T-cell (primary cell): Measurements from ENCODE around the gene TSPEAR. TPM values are rescaled to one million over a fixed set of nuclear protein-coding genes. Genes with fewer than 3 reads are reported as not detected.

Experiments
- ATAC-seq, 4 experiments: fragments of 200-7000 bp in 3 of 4; fragments of 150-1000 bp in 1 of 4; cut with Tn5 transposase; replicated peaks in 1 of 4; 1 replicate in 3 of 4; 2 replicates in 1 of 4; pipeline ENCODE4 v1.10.0; 2021; ENCODE audit warnings: moderate library complexity in 3 of 4, mild to moderate bottlenecking in 2 of 4, moderate number of reproducible peaks in 1 of 4
- CTCF ChIA-PET, 2 donors: fragments of 300-600 bp; sonication (Branson Sonifier 250); formaldehyde crosslinking; loops; one replicate each; lab custom pipeline; 2022; ENCODE audit warnings: antibody characterized with exemption in 2 of 2; lab: Charles Lee
- POLR2A ChIA-PET, 2 donors: fragments of 300-600 bp; sonication (Branson Sonifier 250); formaldehyde crosslinking; loops; one replicate each; lab custom pipeline; 2022; ENCODE audit warnings: antibody characterized with exemption in 2 of 2; lab: Charles Lee
- DNase-seq, 35 experiments: peaks; one replicate each; pipeline versions ENCODE4 v3.0.0 to v3.0.0-alpha.2; 2013 to 2023
- H3K27ac ChIP-seq: one replicate; pipeline ENCODE4 v1.5.1; 2013; ENCODE audit warnings: low read length
- H3K27me3 ChIP-seq, 2 experiments: replicated peaks in 1 of 2; 1 replicate in 1 of 2; 2 replicates in 1 of 2; pipeline versions ENCODE4 v1.6.1 to v1.7.0; 2013; ENCODE audit warnings: low read length in 1 of 2, mixed read lengths in 1 of 2; ENCODE audit not compliant: control insufficient read depth in 2 of 2, insufficient read depth in 2 of 2; ENCODE audit errors: extremely low read depth in 1 of 2
- H3K36me3 ChIP-seq, 2 donors: 1 replicate in 1 of 2; 2 replicates in 1 of 2; pipeline versions ENCODE4 v1.6.1 to v1.7.0; 2013; ENCODE audit warnings: low read length in 1 of 2; ENCODE audit not compliant: control insufficient read depth in 2 of 2, insufficient read depth in 1 of 2; ENCODE audit errors: extremely low read depth in 1 of 2
- H3K4me1 ChIP-seq, 2 experiments: 1 replicate in 1 of 2; 2 replicates in 1 of 2; pipeline versions ENCODE4 v1.6.1 to v1.7.0; 2013; ENCODE audit warnings: low read length in 2 of 2, mixed read lengths in 1 of 2; ENCODE audit not compliant: insufficient read depth in 2 of 2, control insufficient read depth in 1 of 2; ENCODE audit errors: extremely low read depth in 1 of 2
- H3K4me3 ChIP-seq, 2 donors: 1 replicate in 1 of 2; 2 replicates in 1 of 2; pipeline versions ENCODE4 v1.5.1 to v1.7.0; 2013; ENCODE audit warnings: mild to moderate bottlenecking in 2 of 2, low read length in 1 of 2, moderate library complexity in 1 of 2; ENCODE audit not compliant: control insufficient read depth in 1 of 2; ENCODE audit errors: extremely low read depth in 1 of 2
- H3K9me3 ChIP-seq: 2 replicates; pipeline ENCODE4 v1.7.0; 2013
- H3K27ac Mint-ChIP-seq, 2 donors: one replicate each; pipeline ENCODE4 v1.8.0; 2020 to 2021; ENCODE audit warnings: mild to moderate bottlenecking in 2 of 2, mixed read lengths in 2 of 2
- H3K27me3 Mint-ChIP-seq, 2 donors: one replicate each; pipeline ENCODE4 v1.8.0; 2021 to 2022; ENCODE audit warnings: mixed read lengths in 2 of 2
- H3K36me3 Mint-ChIP-seq: one replicate; pipeline ENCODE4 v1.8.0; 2021; ENCODE audit warnings: mixed read lengths
- H3K4me1 Mint-ChIP-seq, 3 donors: one replicate each; pipeline ENCODE4 v1.8.0; 2020 to 2022; ENCODE audit warnings: mixed read lengths in 3 of 3, mild to moderate bottlenecking in 1 of 3
- H3K4me3 Mint-ChIP-seq, 3 donors: one replicate each; pipeline ENCODE4 v1.8.0; 2020 to 2022; ENCODE audit warnings: mild to moderate bottlenecking in 3 of 3, mixed read lengths in 3 of 3, moderate library complexity in 3 of 3
- H3K9me3 Mint-ChIP-seq, 3 donors: one replicate each; pipeline ENCODE4 v1.8.0; 2020 to 2022; ENCODE audit warnings: mixed read lengths in 3 of 3
- WGBS: methylation state at CpG from one replicate; pipeline ENCODE4 v1.1.5; 2013; ENCODE audit warnings: missing lambda C conversion rate; ENCODE audit not compliant: insufficient coverage; 5-methylcytosine and 5-hydroxymethylcytosine counted together
- total RNA-seq, 35 experiments: library from RNA in 6 of 35; stranded (reverse) in 6 of 35; fragments of 120-200 nt in 1 of 35; gene quantifications; one replicate each; pipeline versions ENCODE4 v1.2.1 to v1.2.4 and lab custom pipeline; 2013 to 2026

Gene TSPEAR
- total RNA-seq, 5 donors from 2014 or later (not counting 1 experiment from before 2014, with no cell fraction given): not detected

DNA sequence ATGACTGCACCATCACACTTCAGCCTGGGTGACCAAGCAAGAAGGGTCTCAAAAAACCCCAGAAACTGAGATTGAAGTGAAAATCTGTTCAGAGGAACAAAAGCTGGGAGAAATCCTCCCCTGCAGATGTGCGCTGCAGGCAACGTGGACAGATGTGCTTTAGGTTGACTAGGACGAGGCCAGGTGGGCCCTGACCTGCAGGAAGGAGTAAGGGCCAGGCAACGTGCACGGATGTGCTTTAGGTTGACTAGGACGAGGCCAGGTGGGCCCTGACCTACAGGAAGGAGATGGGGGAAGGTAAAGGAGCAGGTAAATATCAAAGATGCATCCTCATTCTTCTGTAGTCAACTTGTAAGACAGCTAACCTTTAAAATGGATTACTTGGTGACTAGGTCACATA, 26.9 kb downstream of the TSPEAR start:
- Histone ChIP-seq H3K27ac (no peak overlapping the region), H3K4me3 (no peak overlapping the region), H3K9me3 (no peaks in the 10 kb centered on the region), H3K27me3 (peaks cover 0 to 23% of the 10 kb centered on the region in 2 experiments), H3K36me3 (no peaks in the 10 kb centered on the region), H3K4me1 (no peaks in the 10 kb centered on the region)
- DNase-seq (no peak), ATAC-seq (no peak)
- peak overlapping the region in 1 of 2 donors; percentile 7 for H3K27ac Mint-ChIP-seq
- H3K4me3 Mint-ChIP-seq: no peak overlapping the region
- H3K27me3 Mint-ChIP-seq: peaks cover 10 to 20% of the 10 kb centered on the region in 2 donors
- peaks cover 2 to 9% (median 3%) of the 10 kb centered on the region in 3 donors for H3K4me1 Mint-ChIP-seq
- no peaks in the 10 kb centered on the region for H3K36me3 Mint-ChIP-seq
- ChIA-PET POLR2A (no interaction called here), CTCF (no interaction called here)
- 61% methylated on average over 3 of the region's 6 CpGs for whole genome bisulfite sequencing
- no peaks in the 10 kb centered on the region for H3K9me3 Mint-ChIP-seq

DNA sequence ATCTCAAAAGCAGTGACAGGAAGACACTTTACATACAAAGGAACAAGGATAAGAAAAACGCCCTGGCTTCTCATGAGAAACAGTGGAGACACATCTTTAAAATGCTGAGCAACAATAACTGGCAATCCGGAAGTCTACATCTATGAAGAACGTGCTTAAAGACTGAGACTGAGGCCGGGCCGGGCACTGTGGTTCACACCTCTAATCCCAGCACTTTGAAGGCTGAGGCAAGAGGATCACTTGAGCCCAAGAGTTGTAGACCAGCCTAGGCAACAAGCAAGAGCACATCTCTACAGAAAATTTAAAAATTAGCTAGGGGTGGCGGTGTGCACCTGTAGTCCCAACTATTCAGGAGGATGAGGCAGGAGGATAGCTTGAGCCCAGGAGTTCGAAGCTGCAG, 27.3 kb downstream of the TSPEAR start:
- Histone ChIP-seq H3K4me3 (no peak overlapping the region), H3K4me1 (no peaks in the 10 kb centered on the region), H3K27ac (no peak overlapping the region), H3K36me3 (no peaks in the 10 kb centered on the region), H3K27me3 (peaks cover 0 to 23% of the 10 kb centered on the region in 2 experiments), H3K9me3 (no peaks in the 10 kb centered on the region)
- Mint-ChIP-seq H3K27me3 (peaks cover 10 to 20% of the 10 kb centered on the region in 2 donors), H3K27ac (no peak overlapping the region), H3K4me1 (peaks cover 2 to 9% (median 3%) of the 10 kb centered on the region in 3 donors), H3K9me3 (no peaks in the 10 kb centered on the region), H3K36me3 (no peaks in the 10 kb centered on the region), H3K4me3 (no peak overlapping the region)
- ATAC-seq (no peak), DNase-seq (no peak)
- POLR2A ChIA-PET: no interaction called here
- 82% methylated on average over 7 of the region's 7 CpGs for WGBS
- CTCF ChIA-PET: no interaction called here

DNA sequence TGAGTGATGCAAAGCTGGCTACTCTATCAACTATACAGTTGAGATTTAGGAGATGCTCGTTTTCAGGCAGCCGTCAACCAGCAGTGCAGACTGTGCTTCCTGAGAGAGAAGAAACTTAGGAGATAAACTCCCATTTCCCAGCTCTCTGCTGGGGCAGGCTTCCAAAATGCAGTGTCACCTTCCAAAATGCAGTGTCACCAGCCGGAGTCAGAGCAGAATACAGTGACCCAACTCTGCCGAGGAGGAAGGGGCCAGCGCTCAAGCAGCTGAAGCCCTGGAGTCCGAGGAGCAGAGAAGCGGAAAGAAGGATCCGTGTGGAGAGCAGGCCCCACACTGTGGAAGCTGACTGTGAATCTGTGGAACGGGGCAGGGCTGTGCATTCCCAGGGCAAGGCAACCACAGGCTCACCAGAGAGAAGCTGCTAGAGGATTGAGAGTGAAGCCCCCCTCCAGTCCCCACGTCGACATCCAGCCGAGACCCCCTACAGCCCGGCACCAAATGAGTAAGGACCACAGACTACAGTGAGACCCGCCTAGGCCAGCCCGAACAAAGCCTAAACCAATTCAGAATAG, 28.7 kb downstream of the TSPEAR start:
- Histone ChIP-seq H3K27ac (no peak overlapping the region), H3K4me1 (no peaks in the 10 kb centered on the region), H3K36me3 (no peaks in the 10 kb centered on the region), H3K9me3 (no peaks in the 10 kb centered on the region), H3K4me3 (no peak overlapping the region), H3K27me3 (peaks cover 0 to 16% of the 10 kb centered on the region in 2 experiments)
- ChIA-PET CTCF (no interaction called here), POLR2A (no interaction called here)
- Mint-ChIP-seq H3K27ac (no peak overlapping the region), H3K9me3 (no peaks in the 10 kb centered on the region), H3K4me3 (no peak overlapping the region), H3K4me1 (peaks cover 2 to 9% (median 3%) of the 10 kb centered on the region in 3 donors), H3K27me3 (peaks cover 10 to 19% of the 10 kb centered on the region in 2 donors), H3K36me3 (no peaks in the 10 kb centered on the region)
- DNase-seq: no peak
- ATAC-seq: no peak
- 86% methylated on average over 12 of the region's 15 CpGs for WGBS

- no peaks in the 10 kb centered on the region for H3K36me3 Mint-ChIP-seq
- DNase-seq (no peak), ATAC-seq (no peak)
- H3K4me1 Mint-ChIP-seq: peaks cover 2 to 9% (median 3%) of the 10 kb centered on the region in 3 donors
- Histone ChIP-seq H3K27ac (no peak within 1 kb of the TSS), H3K36me3 (no peaks in the 10 kb centered on the region), H3K4me1 (no peaks in the 10 kb centered on the region), H3K27me3 (peaks cover 0 to 10% of the 10 kb centered on the region in 2 experiments), H3K4me3 (no peak within 1 kb of the TSS), H3K9me3 (no peaks in the 10 kb centered on the region)
- ChIA-PET CTCF (no interaction called here), POLR2A (no interaction called here)
- peaks cover 10 to 14% of the 10 kb centered on the region in 2 donors for H3K27me3 Mint-ChIP-seq
- no peak within 1 kb of the TSS for H3K4me3 Mint-ChIP-seq
- 83% methylated on average over 19 of the region's 23 CpGs for WGBS
- no peaks in the 10 kb centered on the region for H3K9me3 Mint-ChIP-seq
- no peak within 1 kb of the TSS for H3K27ac Mint-ChIP-seq
These were observed 29.4 kb downstream of the TSPEAR start, which contains the start of gene KRTAP12-1 for GRCh38 chr21:44681861-44682579. Gene KRTAP12-1, minus strand, starts transcription at chr21:44682163. Its CDS starts 40 bp downstream, at chr21:44682123.

DNA sequence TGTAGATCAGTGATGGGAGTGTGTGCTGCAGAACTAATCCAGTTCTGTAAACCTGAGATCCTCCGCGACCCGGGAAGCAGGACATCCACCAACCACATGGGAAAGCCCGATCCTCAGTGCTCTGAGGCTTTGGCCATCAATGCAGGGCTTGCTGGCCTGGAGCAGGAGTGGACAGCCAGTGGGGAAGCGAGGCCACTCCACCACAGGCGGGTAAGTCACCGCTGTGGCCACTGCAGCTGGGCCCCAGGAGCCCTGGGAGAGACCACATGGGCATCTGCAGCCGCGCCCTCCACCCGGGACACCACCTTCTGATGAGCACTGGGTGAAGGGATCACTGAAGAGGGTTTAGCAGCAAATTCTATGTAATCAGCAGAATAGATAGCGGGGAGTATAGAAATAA, 30.2 kb downstream of the TSPEAR start:
- 83% methylated on average over 7 of the region's 11 CpGs for WGBS
- CTCF ChIA-PET: no interaction called here

GRCh38 chr21:44677881-44678280, 33.5 kb downstream of the TSPEAR start:
- WGBS: 95% methylated on average over 3 of the region's 13 CpGs
- POLR2A ChIA-PET: no interaction called here
- H3K27me3 Mint-ChIP-seq: peaks cover 0 to 4% of the 10 kb centered on the region in 2 donors
- no peak overlapping the region for H3K4me3 Mint-ChIP-seq
- Histone ChIP-seq H3K4me1 (no peaks in the 10 kb centered on the region), H3K27ac (no peak overlapping the region), H3K4me3 (no peak overlapping the region), H3K27me3 (no peaks in the 10 kb centered on the region), H3K36me3 (no peaks in the 10 kb centered on the region), H3K9me3 (peaks cover 4% of the 10 kb centered on the region)
- CTCF ChIA-PET: no interaction called here
- H3K36me3 Mint-ChIP-seq: peaks cover 2% of the 10 kb centered on the region
- H3K27ac Mint-ChIP-seq: no peak overlapping the region
- H3K4me1 Mint-ChIP-seq: no peaks in the 10 kb centered on the region
- DNase-seq (no peak), ATAC-seq (no peak)
- H3K9me3 Mint-ChIP-seq: peaks cover 3 to 17% (median 8%) of the 10 kb centered on the region in 3 donors

More for the DNA sequence above, 30.2 kb downstream of the TSPEAR start:
- Histone ChIP-seq H3K36me3 (no peaks in the 10 kb centered on the region), H3K27me3 (peaks cover 0 to 2% of the 10 kb centered on the region in 2 experiments), H3K4me3 (no peak overlapping the region), H3K9me3 (no peaks in the 10 kb centered on the region), H3K27ac (no peak overlapping the region), H3K4me1 (no peaks in the 10 kb centered on the region)
- Mint-ChIP-seq H3K27ac (no peak overlapping the region), H3K27me3 (peaks cover 6 to 8% of the 10 kb centered on the region in 2 donors), H3K4me1 (peaks cover 0 to 6% (median 3%) of the 10 kb centered on the region in 3 donors), H3K9me3 (no peaks in the 10 kb centered on the region), H3K4me3 (no peak overlapping the region), H3K36me3 (no peaks in the 10 kb centered on the region)
- no peak for DNase-seq
- no peak for ATAC-seq
- POLR2A ChIA-PET: no interaction called here
